ENCODE data around the gene IL16.

Gene IL16

GRCh38 chr15:81334768-81335435 is 138.2 kb downstream of the IL16 start:
- Histone ChIP-seq H3K9ac (no peak overlapping the region), H3K27ac (no peak overlapping the region), H3K4me3 (no peak overlapping the region), H4K20me1 (no peaks in the 10 kb centered on the region), H3K4me1 (peaks cover 17% of the 10 kb centered on the region), H3K9me3 (no peaks in the 10 kb centered on the region), H3K36me3 (no peaks in the 10 kb centered on the region), H3K27me3 (no peaks in the 10 kb centered on the region), H3K4me2 (no peak overlapping the region)
- no peak for TF ChIP-seq Cebpa-rat (IDR thresholded peaks at IDR 0.05)

- Histone ChIP-seq H4K20me1 (no peaks in the 10 kb centered on the region), H3K27ac (no peak overlapping the region), H3K36me3 (no peaks in the 10 kb centered on the region), H3K4me3 (no peak overlapping the region), H3K4me1 (peaks cover 13% of the 10 kb centered on the region), H3K4me2 (no peak overlapping the region), H3K9ac (no peak overlapping the region), H3K9me3 (no peaks in the 10 kb centered on the region), H3K27me3 (no peaks in the 10 kb centered on the region)
- no peak for TF ChIP-seq Cebpa-rat (IDR thresholded peaks at IDR 0.05)
Measured at GRCh38 chr15:81335631-81336030, 139.0 kb downstream of the IL16 start.

GRCh38 chr15:81336568-81336967 is 139.9 kb downstream of the IL16 start:
- no peaks in the 10 kb centered on the region for H3K36me3 ChIP-seq
- no peak overlapping the region for H3K9ac ChIP-seq
- H3K27me3 ChIP-seq, result no peaks in the 10 kb centered on the region
- peaks cover 4% of the 10 kb centered on the region for H3K4me1 ChIP-seq
- H4K20me1 ChIP-seq, result no peaks in the 10 kb centered on the region
- H3K27ac ChIP-seq, result no peak overlapping the region
- no peak for TF ChIP-seq Cebpa-rat (IDR thresholded peaks at IDR 0.05)
- no peaks in the 10 kb centered on the region for H3K9me3 ChIP-seq
- H3K4me2 ChIP-seq, result no peak overlapping the region
- H3K4me3 ChIP-seq, result no peak overlapping the region

- no peak for TF ChIP-seq Cebpa-rat (IDR thresholded peaks at IDR 0.05)
- H3K27me3 ChIP-seq, result no peaks in the 10 kb centered on the region
- H4K20me1 ChIP-seq, result no peaks in the 10 kb centered on the region
- H3K9ac ChIP-seq, result no peak overlapping the region
- H3K4me2 ChIP-seq, result no peak overlapping the region
- H3K36me3 ChIP-seq, result no peaks in the 10 kb centered on the region
- H3K4me1 ChIP-seq, result no peaks in the 10 kb centered on the region
- H3K9me3 ChIP-seq, result no peaks in the 10 kb centered on the region
- no peak overlapping the region for H3K27ac ChIP-seq
- no peak overlapping the region for H3K4me3 ChIP-seq
Measured at GRCh38 chr15:81337241-81337640, 140.6 kb downstream of the IL16 start.

GRCh38 chr15:81337713-81338157 is 141.1 kb downstream of the IL16 start:
- Histone ChIP-seq H3K9me3 (no peaks in the 10 kb centered on the region), H3K9ac (no peak overlapping the region), H3K4me3 (no peak overlapping the region), H3K4me2 (no peak overlapping the region), H4K20me1 (no peaks in the 10 kb centered on the region), H3K27me3 (no peaks in the 10 kb centered on the region), H3K36me3 (no peaks in the 10 kb centered on the region), H3K27ac (no peak overlapping the region), H3K4me1 (no peaks in the 10 kb centered on the region)
- TF ChIP-seq Cebpa-rat (IDR thresholded peaks at IDR 0.05), result no peak

GRCh38 chr15:81338170-81339007 is 141.7 kb downstream of the IL16 start:
- Histone ChIP-seq H3K27me3 (no peaks in the 10 kb centered on the region), H3K9ac (no peak overlapping the region), H3K4me2 (no peak overlapping the region), H3K27ac (no peak overlapping the region), H3K4me1 (no peaks in the 10 kb centered on the region), H3K36me3 (no peaks in the 10 kb centered on the region), H3K9me3 (no peaks in the 10 kb centered on the region), H4K20me1 (no peaks in the 10 kb centered on the region), H3K4me3 (no peak overlapping the region)
- no peak for TF ChIP-seq Cebpa-rat (IDR thresholded peaks at IDR 0.05)

GRCh38 chr15:81339321-81339720 is 142.6 kb downstream of the IL16 start:
- Histone ChIP-seq H4K20me1 (no peaks in the 10 kb centered on the region), H3K9ac (no peak overlapping the region), H3K4me1 (no peaks in the 10 kb centered on the region), H3K9me3 (no peaks in the 10 kb centered on the region), H3K36me3 (no peaks in the 10 kb centered on the region), H3K4me2 (no peak overlapping the region), H3K27ac (no peak overlapping the region), H3K4me3 (no peak overlapping the region), H3K27me3 (no peaks in the 10 kb centered on the region)
- no peak for TF ChIP-seq Cebpa-rat (IDR thresholded peaks at IDR 0.05)

- H3K4me3 ChIP-seq, result no peak overlapping the region
- no peaks in the 10 kb centered on the region for H3K36me3 ChIP-seq
- H3K27ac ChIP-seq, result no peak overlapping the region
- no peak overlapping the region for H3K9ac ChIP-seq
- H3K9me3 ChIP-seq, result no peaks in the 10 kb centered on the region
- H3K4me1 ChIP-seq, result no peaks in the 10 kb centered on the region
- H3K4me2 ChIP-seq, result no peak overlapping the region
- no peaks in the 10 kb centered on the region for H4K20me1 ChIP-seq
- H3K27me3 ChIP-seq, result no peaks in the 10 kb centered on the region
- no peak for TF ChIP-seq Cebpa-rat (IDR thresholded peaks at IDR 0.05)
Measured at GRCh38 chr15:81339851-81340250, 143.2 kb downstream of the IL16 start.

- Histone ChIP-seq H3K4me1 (no peaks in the 10 kb centered on the region), H3K27me3 (no peaks in the 10 kb centered on the region), H3K27ac (no peak overlapping the region), H3K9me3 (no peaks in the 10 kb centered on the region), H3K4me2 (no peak overlapping the region), H3K36me3 (no peaks in the 10 kb centered on the region), H4K20me1 (no peaks in the 10 kb centered on the region), H3K9ac (no peak overlapping the region), H3K4me3 (no peak overlapping the region)
- TF ChIP-seq Cebpa-rat (IDR thresholded peaks at IDR 0.05), result no peak
Measured at GRCh38 chr15:81341351-81341750, 144.7 kb downstream of the IL16 start.

GRCh38 chr15:81343371-81343770 is 146.7 kb downstream of the IL16 start:
- H4K20me1 ChIP-seq, result no peaks in the 10 kb centered on the region
- H3K9ac ChIP-seq, result no peak overlapping the region
- no peaks in the 10 kb centered on the region for H3K27me3 ChIP-seq
- no peak for TF ChIP-seq Cebpa-rat (IDR thresholded peaks at IDR 0.05)
- no peaks in the 10 kb centered on the region for H3K36me3 ChIP-seq
- H3K9me3 ChIP-seq, result no peaks in the 10 kb centered on the region
- H3K4me2 ChIP-seq, result no peak overlapping the region
- H3K4me3 ChIP-seq, result no peak overlapping the region
- H3K4me1 ChIP-seq, result no peaks in the 10 kb centered on the region
- H3K27ac ChIP-seq, result no peak overlapping the region

Measured in BLaER1 (cell line).